NCI-H1105 (cell line): Measurements from ENCODE around the gene TRIM73.
"Not testable (repeated sequence)": the region's sequence is repeated elsewhere in the genome, so short reads cannot be mapped to it uniquely, and the experiment has no call there.

Experiments
- DNase-seq: peaks from one replicate; lab custom pipeline; 2025; lab: John Stamatoyannopoulos, UW

Gene TRIM73

GRCh38 chr7:75415829-75416373 is 20.5 kb downstream of the TRIM73 start:
- not testable (repeated sequence) for DNase-seq

GRCh38 chr7:75416787-75417186 is 21.4 kb downstream of the TRIM73 start:
- DNase-seq: not testable (repeated sequence)

DNA sequence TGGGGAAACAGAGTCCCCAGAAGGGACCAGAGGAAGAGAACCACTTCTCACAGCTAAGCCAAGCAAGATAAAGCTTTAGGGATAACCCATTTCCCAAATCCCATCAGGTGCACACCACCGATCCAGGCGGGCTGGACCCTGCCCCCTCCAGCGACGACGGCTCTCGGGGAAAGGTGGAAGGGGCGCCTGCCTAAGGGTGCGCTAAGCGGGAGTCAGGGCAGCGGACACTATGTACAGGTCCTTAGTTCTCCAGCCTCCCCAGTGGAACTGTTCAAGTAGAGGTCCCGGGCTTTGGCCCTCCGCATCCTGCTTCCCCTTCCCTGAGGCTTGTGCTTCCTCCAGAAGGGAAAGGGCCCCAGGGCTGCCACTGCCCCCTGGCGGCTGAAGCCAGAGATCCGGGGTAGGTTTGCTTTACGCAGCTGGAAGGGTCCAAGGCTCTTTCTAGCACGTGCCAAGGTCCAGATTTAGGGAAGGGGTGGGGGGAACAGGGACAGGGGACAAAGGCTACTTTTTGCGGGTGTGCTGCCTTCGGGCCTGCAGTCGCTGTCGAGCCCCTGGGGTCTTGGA is 22.9 kb downstream of the TRIM73 start:
- DNase-seq: not testable (repeated sequence)

GRCh38 chr7:75419210-75419609 is 23.8 kb downstream of the TRIM73 start:
- DNase-seq: not testable (repeated sequence)

DNA sequence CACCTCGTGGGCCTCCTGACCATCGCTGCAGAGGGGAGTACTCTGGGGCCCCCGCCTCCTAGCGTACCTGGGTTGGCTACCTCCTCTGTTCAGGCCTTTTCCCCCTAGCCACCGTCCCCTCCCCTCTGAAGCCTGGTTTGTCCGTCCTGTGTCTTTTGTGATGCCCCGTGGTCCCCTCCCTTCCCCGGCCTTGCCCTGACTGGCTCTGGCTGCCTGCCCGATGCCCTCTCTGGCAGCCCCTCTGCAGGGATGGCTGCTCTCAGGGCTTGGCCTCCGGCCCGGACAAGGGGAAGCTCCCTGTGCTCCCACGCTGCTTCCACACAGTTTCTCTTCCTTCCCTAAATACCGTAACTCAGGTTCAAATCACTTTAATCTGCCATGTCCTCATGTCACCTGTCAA is 24.3 kb downstream of the TRIM73 start:
- not testable (repeated sequence) for DNase-seq

- not testable (repeated sequence) for DNase-seq
Observed at GRCh38 chr7:75420152-75420551, 24.7 kb downstream of the TRIM73 start.

- not testable (repeated sequence) for DNase-seq
Observed at GRCh38 chr7:75421798-75422710, 26.6 kb downstream of the TRIM73 start.

GRCh38 chr7:75423481-75423880 is 28.1 kb downstream of the TRIM73 start:
- not testable (repeated sequence) for DNase-seq

DNA sequence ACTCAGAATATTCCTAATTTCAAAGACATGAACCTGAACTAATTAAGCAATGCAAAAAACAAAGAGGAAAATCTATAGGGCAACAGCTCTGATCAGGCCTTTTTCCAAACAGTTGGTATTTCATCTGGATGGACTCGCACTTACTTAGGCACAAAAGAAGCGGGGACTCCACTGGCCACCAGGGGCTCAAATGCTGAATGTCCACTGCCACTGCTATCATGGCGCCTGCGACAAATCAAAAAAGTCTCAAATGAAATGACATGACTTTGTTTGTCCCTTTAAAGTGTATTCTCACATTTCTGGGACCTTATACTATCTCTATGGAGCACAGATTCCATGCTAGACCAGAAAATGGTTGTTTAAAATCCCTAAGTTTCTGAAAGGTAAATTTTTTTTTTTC is 43.6 kb downstream of the TRIM73 start:
- not testable (repeated sequence) for DNase-seq

DNA sequence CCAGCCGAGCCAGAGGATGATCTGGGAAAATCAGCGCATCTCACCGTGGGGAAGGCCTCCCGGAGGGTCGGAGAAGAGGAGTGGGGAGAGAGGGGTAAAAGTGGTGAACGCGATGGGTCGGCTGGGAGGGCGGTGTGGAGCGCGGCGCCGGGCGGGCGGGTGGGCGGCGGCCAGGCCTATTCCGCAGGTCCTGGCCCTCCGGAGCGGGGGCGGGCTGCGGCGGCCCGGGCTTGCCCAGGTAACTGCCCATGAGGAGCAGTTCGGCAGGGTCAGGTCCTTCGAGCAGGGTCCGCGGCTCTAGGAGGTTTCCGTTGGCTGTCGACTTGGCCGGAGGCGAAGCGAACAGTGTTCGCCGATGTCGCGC is 46.7 kb downstream of the TRIM73 start:
- DNase-seq: not testable (repeated sequence)

DNA sequence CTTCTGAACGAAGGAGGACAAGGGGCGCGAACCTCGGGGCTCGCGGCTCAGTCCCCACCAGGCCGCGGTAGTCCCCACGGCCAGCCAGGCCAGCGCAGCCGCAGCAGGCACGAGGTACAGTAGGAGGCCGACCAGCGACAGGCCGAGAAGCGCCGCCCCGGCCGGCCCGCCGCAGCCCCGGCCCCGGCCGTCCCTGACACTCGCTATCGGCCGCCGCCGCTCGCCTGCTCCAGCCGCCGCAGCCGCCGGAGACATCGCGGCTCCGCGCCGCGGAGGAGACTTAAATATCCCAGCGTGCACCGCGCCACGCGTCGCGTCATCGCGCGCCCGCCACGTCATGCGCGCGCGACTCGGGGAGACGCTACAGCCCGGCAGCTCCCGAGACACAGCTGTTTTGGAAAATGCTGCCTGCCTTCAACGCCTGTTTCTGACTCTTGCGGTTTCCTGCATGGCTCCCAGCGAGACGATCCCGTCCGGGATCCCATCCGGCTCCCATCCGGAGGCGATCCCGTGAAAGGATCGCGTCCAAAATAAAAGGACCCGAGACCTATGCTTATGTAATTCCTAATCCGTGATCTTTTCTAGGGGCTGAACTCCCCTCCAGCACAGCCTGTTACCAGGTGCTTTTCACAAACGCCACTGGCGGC is 47.2 kb downstream of the TRIM73 start:
- not testable (repeated sequence) for DNase-seq

DNA sequence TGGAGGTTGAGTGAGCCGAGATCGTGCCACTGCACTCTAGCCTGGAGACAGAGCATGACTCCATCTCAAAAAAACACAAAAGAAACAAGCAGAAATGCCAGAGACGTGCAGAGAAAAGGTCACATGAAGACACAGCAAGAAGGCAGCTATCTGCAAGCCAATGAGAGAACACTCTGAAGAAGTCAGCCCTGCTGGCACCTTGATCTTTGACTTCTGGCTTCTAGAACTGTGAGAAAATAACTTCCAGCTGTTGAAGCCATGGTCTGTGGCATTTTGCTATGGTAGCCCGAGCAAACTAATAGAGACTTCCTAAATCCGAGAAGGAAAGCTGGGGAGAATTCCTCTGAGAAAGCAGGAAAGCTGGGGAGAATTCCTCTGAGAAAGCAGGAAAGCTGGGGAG is 54.5 kb downstream of the TRIM73 start:
- not testable (repeated sequence) for DNase-seq

DNA sequence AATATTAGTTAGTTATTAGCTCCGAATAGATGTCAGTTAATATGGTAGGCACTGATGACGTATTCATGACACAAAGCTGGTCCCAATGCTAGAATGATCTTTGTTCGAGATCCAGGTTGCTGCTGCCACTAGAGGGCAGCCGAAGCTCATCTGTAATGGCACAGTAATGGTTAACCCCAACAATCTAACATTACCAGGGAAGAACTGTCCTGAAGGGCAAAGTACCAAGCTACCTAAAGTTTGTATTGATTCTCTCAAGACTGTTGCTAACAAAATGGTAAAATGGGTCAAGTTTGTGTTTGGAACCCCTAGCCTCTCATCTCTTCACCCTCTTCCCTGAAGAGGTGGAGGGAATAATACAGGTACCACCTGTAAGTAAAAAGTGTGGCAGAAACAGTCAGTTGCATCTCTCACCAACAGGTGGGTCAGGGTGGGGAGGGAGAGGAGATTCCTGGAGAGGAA is 57.1 kb downstream of the TRIM73 start:
- DNase-seq: not testable (repeated sequence)
